DND-41 (cell line): Measurements from ENCODE around the gene CD200R1L.

Experiments
- ATAC-seq: fragments of 200-7000 bp; cut with Tn5 transposase; 3 replicates; pipeline ENCODE4 v1.9.1; 2021; ENCODE audit warnings: low read depth; ENCODE audit not compliant: insufficient read depth
- DNase-seq: peaks from one replicate; pipeline ENCODE4 v3.0.0-alpha.2; 2020
- H2AFZ ChIP-seq: 2 replicates; pipeline ENCODE4 v1.6.0; 2012; ENCODE audit warnings: low read depth, low read length
- H3K27ac ChIP-seq: 2 replicates; pipeline ENCODE4 v1.5.1; 2012; ENCODE audit warnings: low read length, inconsistent platforms
- H3K27me3 ChIP-seq: fragments of 200-600 bp; sonication (generic); 2 replicates; pipeline ENCODE4 v1.6.0; 2012; ENCODE audit warnings: low read length, mild to moderate bottlenecking, inconsistent platforms; ENCODE audit not compliant: insufficient read depth, poor library complexity
- H3K36me3 ChIP-seq: 2 replicates; pipeline ENCODE4 v1.5.1; 2012; ENCODE audit warnings: low read length, inconsistent platforms; ENCODE audit not compliant: insufficient read depth
- H3K4me1 ChIP-seq: 2 replicates; pipeline ENCODE4 v1.5.1; 2012; ENCODE audit warnings: mild to moderate bottlenecking, low read length; ENCODE audit not compliant: insufficient read depth
- H3K4me2 ChIP-seq: 2 replicates; pipeline ENCODE4 v1.6.0; 2012; ENCODE audit warnings: mild to moderate bottlenecking, moderate library complexity, low read length, inconsistent platforms; ENCODE audit not compliant: insufficient read depth
- H3K4me3 ChIP-seq, 2 experiments: fragments of 200-600 bp in 1 of 2; shearing (Covaris generic) in 1 of 2; 2 replicates each; pipeline ENCODE4 v1.5.1; 2012 to 2016; ENCODE audit warnings: inconsistent platforms in 2 of 2, low read length in 2 of 2, mild to moderate bottlenecking in 2 of 2, low read depth in 1 of 2, moderate library complexity in 1 of 2
- H3K79me2 ChIP-seq: 2 replicates; pipeline ENCODE4 v1.6.0; 2012; ENCODE audit warnings: low read length, inconsistent platforms; ENCODE audit not compliant: insufficient read depth
- H3K9ac ChIP-seq: 2 replicates; pipeline ENCODE4 v1.6.0; 2012; ENCODE audit warnings: low read depth, mild to moderate bottlenecking, inconsistent platforms, low read length, moderate library complexity
- H3K9me3 ChIP-seq: 2 replicates; pipeline ENCODE4 v1.5.1; 2012; ENCODE audit warnings: low read length, moderate library complexity, mild to moderate bottlenecking, inconsistent platforms; ENCODE audit not compliant: insufficient read depth, severe bottlenecking
- H4K20me1 ChIP-seq: 2 replicates; pipeline ENCODE4 v1.6.0; 2012; ENCODE audit warnings: low read length; ENCODE audit not compliant: insufficient read depth
- CTCF ChIP-seq: IDR thresholded peaks from 2 replicates; pipeline ENCODE4 v1.5.1; 2012; ENCODE audit warnings: borderline replicate concordance, low read length, moderate library complexity, mild to moderate bottlenecking; ENCODE audit not compliant: poor library complexity, severe bottlenecking; ENCODE audit errors: extremely low read depth
- EZH2 ChIP-seq: IDR thresholded peaks from 3 replicates; pipeline ENCODE4 v1.6.1; 2012; ENCODE audit warnings: borderline replicate concordance, low read depth, mild to moderate bottlenecking, moderate library complexity, low read length, inconsistent platforms; ENCODE audit not compliant: severe bottlenecking

CD200R1L gene

GRCh38 chr3:112874725-112875124 is 28.1 kb upstream of the CD200R1L start:
- Histone ChIP-seq H3K9me3 (peaks cover 7% of the 10 kb centered on the region), H3K27ac (no peak overlapping the region), H3K36me3 (no peaks in the 10 kb centered on the region), H3K9ac (no peak overlapping the region), H3K27me3 (no peaks in the 10 kb centered on the region), H3K4me1 (no peaks in the 10 kb centered on the region), H2AFZ (no peak overlapping the region), H3K4me3 (no peak overlapping the region), H3K4me2 (no peak overlapping the region), H3K79me2 (no peaks in the 10 kb centered on the region), H4K20me1 (no peaks in the 10 kb centered on the region)
- DNase-seq (no peak), ATAC-seq (no peak)
- TF ChIP-seq CTCF (no peak), EZH2 (no peak)

GRCh38 chr3:112873632-112874031 is 27.0 kb upstream of the CD200R1L start:
- H3K27me3 ChIP-seq: no peaks in the 10 kb centered on the region
- no peak for ATAC-seq
- H3K79me2 ChIP-seq: no peaks in the 10 kb centered on the region
- H3K27ac ChIP-seq: no peak overlapping the region
- H3K4me3 ChIP-seq: no peak overlapping the region
- TF ChIP-seq CTCF (no peak), EZH2 (no peak)
- no peak overlapping the region for H3K9ac ChIP-seq
- H2AFZ ChIP-seq: no peak overlapping the region
- no peaks in the 10 kb centered on the region for H3K36me3 ChIP-seq
- H4K20me1 ChIP-seq: no peaks in the 10 kb centered on the region
- peaks cover 7% of the 10 kb centered on the region for H3K9me3 ChIP-seq
- no peak for DNase-seq
- no peaks in the 10 kb centered on the region for H3K4me1 ChIP-seq
- H3K4me2 ChIP-seq: no peak overlapping the region

GRCh38 chr3:112871735-112872134 is 25.1 kb upstream of the CD200R1L start:
- H3K27ac ChIP-seq: no peak overlapping the region
- no peak for ATAC-seq

More at GRCh38 chr3:112871735-112872134, 25.1 kb upstream of the CD200R1L start:
- Histone ChIP-seq H3K9me3 (peaks cover 7% of the 10 kb centered on the region), H3K9ac (no peak overlapping the region), H2AFZ (no peak overlapping the region), H3K4me1 (no peaks in the 10 kb centered on the region), H4K20me1 (no peaks in the 10 kb centered on the region), H3K27me3 (no peaks in the 10 kb centered on the region), H3K79me2 (no peaks in the 10 kb centered on the region), H3K4me3 (no peak overlapping the region), H3K36me3 (no peaks in the 10 kb centered on the region), H3K4me2 (no peak overlapping the region)
- TF ChIP-seq EZH2: no peak
- no peak for TF ChIP-seq CTCF
- DNase-seq: no peak
